ENCODE measurements around the gene NAALADL1.
"Not testable (repeated sequence)": the region's sequence is repeated elsewhere in the genome, so short reads cannot be mapped to it uniquely, and the experiment has no call there.

Gene NAALADL1

GRCh38 chr11:65026810-65027209 lies 31.5 kb downstream of the NAALADL1 start:
- Histone ChIP-seq H3K27me3 (ENCODE audit: low read depth) (no peaks in the 10 kb centered on the region), H3K4me1 (peaks cover 7% of the 10 kb centered on the region), H3K36me3 (replicated peaks) (no peaks in the 10 kb centered on the region; the same call in 1 of the 2 replicates), H3K4me3 (peak overlapping the region; percentile 38), H3K9me3 (no peaks in the 10 kb centered on the region)
- no peak for DNase-seq (ENCODE audit: low spot score in 2 of 2)
- in situ Hi-C loops (cut with MboI; ENCODE audit: low sequenced_read_pairs), result no loop called here

- H3K4me1 ChIP-seq; H3K27me3 ChIP-seq (ENCODE audit: low read depth); in situ Hi-C loops (cut with MboI; ENCODE audit: low sequenced_read_pairs); H3K36me3 ChIP-seq (replicated peaks); DNase-seq (ENCODE audit: low spot score in 2 of 2); H3K9me3 ChIP-seq; H3K4me3 ChIP-seq: not testable (repeated sequence)
These were observed 34.9 kb downstream of the NAALADL1 start for GRCh38 chr11:65023502-65023901.

- in situ Hi-C loops (cut with MboI; ENCODE audit: low sequenced_read_pairs), result no loop called here
- no peak for DNase-seq (ENCODE audit: low spot score in 2 of 2)
- Histone ChIP-seq H3K4me1 (no peaks in the 10 kb centered on the region), H3K36me3 (replicated peaks) (peaks cover 17% of the 10 kb centered on the region), H3K4me3 (no peak overlapping the region), H3K27me3 (ENCODE audit: low read depth) (no peaks in the 10 kb centered on the region), H3K9me3 (no peaks in the 10 kb centered on the region)
These were observed 36.8 kb downstream of the NAALADL1 start for GRCh38 chr11:65021509-65021908.

DNA sequence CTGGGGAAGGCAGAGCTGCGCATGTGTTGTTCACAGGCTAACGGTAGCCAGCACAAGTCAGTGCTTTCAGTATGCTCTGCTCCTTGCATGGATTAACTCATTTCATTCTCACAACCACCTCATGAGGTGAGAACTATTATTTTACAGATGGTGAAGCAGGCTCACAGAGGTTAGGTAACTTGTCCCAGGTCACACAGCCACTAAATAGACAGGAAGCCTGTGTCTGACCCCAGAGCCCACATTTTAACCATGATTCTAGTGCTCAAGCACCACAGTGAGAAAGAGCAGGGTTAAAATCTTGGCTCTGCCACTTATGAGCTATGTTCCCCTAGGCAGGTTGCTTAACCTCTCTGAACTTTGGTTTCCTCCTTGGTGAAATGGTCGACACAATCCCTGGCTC lies 37.4 kb downstream of the NAALADL1 start:
- Histone ChIP-seq H3K9me3 (no peaks in the 10 kb centered on the region), H3K36me3 (replicated peaks) (peaks cover 17% of the 10 kb centered on the region), H3K4me1 (no peaks in the 10 kb centered on the region), H3K4me3 (no peak overlapping the region), H3K27me3 (ENCODE audit: low read depth) (no peaks in the 10 kb centered on the region)
- in situ Hi-C loops (cut with MboI; ENCODE audit: low sequenced_read_pairs), result no loop called here
- DNase-seq (ENCODE audit: low spot score in 2 of 2), result no peak

DNA sequence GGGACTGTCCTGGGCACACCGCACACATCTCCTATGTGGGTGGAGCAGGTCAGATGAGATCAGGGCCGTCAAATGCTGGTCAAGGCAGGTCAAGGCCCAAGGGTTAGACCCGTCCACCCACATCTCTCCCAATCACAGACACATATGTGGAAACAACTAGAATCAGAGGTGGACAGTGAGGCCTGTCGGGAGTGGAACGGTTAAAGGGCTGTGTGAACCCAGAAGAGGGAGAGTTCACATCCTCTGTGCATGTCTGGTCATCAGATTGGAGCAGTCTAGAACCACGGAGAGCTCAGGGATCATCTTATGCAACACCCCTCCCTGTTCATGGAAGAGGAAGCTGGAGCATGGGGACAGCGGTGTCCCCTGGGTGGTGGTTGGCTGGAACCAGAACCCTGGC lies 38.5 kb downstream of the NAALADL1 start:
- no peak for DNase-seq (ENCODE audit: low spot score in 2 of 2)
- in situ Hi-C loops (cut with MboI; ENCODE audit: low sequenced_read_pairs), result no loop called here

DNA sequence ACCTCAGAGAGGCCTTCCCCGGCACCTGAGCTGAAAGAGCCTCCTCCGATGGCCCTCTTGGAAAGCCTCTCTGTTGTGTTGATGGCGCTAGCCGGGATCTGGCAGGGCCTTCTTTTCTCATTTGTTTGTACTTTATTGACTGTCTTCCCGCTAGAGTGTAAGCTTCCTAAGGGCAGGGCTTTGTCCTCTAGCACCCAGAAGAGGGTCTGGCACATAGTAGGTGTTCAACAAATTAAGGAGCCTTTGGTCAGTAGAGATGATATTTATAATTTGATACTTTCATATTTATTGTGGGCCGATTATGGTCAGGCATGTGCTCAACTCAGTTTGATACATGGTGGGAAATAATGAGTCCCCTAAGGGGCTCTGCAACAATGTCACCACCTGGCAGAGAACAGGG lies 40.4 kb downstream of the NAALADL1 start:
- Histone ChIP-seq H3K9me3 (no peaks in the 10 kb centered on the region; the same call in 1 of the 2 replicates), H3K4me1 (peaks cover 10% of the 10 kb centered on the region), H3K27me3 (ENCODE audit: low read depth) (no peaks in the 10 kb centered on the region), H3K36me3 (replicated peaks) (peaks cover 20% of the 10 kb centered on the region), H3K4me3 (no peak overlapping the region)
- in situ Hi-C loops (cut with MboI; ENCODE audit: low sequenced_read_pairs), result no loop called here
- no peak for DNase-seq (ENCODE audit: low spot score in 2 of 2)

More for the DNA sequence above, 38.5 kb downstream of the NAALADL1 start:
- no peaks in the 10 kb centered on the region for H3K27me3 ChIP-seq (ENCODE audit: low read depth)
- H3K4me1 ChIP-seq, result peaks cover 6% of the 10 kb centered on the region; the same call in 1 of the 2 replicates
- H3K9me3 ChIP-seq, result no peaks in the 10 kb centered on the region
- no peak overlapping the region for H3K4me3 ChIP-seq
- peaks cover 17% of the 10 kb centered on the region for H3K36me3 ChIP-seq (replicated peaks)

DNA sequence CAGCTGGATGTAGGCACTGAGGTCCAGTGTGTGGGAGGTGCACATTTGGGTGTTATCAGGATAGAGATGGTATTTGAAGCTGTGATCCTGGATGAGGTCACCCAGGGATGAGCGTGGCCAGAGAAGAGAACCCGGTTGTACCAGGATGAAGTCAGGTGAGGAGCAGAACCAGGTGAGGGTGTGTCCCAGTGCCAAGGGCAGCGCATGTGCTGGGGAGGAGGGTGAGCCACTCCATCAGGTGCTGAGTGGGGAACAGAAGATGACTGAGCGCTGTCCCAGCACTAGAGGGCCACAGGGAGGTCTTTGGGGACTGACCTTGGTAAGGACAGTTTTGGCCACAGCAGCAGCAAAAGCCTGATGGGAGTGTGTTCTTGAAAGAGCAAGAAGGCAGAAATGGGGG lies 41.6 kb downstream of the NAALADL1 start:
- Histone ChIP-seq H3K4me3 (no peak overlapping the region), H3K36me3 (replicated peaks) (peaks cover 20% of the 10 kb centered on the region), H3K9me3 (no peaks in the 10 kb centered on the region; the same call in 1 of the 2 replicates), H3K27me3 (ENCODE audit: low read depth) (no peaks in the 10 kb centered on the region), H3K4me1 (peaks cover 10% of the 10 kb centered on the region)
- DNase-seq (ENCODE audit: low spot score in 2 of 2), result no peak
- in situ Hi-C loops (cut with MboI; ENCODE audit: low sequenced_read_pairs), result no loop called here

DNA sequence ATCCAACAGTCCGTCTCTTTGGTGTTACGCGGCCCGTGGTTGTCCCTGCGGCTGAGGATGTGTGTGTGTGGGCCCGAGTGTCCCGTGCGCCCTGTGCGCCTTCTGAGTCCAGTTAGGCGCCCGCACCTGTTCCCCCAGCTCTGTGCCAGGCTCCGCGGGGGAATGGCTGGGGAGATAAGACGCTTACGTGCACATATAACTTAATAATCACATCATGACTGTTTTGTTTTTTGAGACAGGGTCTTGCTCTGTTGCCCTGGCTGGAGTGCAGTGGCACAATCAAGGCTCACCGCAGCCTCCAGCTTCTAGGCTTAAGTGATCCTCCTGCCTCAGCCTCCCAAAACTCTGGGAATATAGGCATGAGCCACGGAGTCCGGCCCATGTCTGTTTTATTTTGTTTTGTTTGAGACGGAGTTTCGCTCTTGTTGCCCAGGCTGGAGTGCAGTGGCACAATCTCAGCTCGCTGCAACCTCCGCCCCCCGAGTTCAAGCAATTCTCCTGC lies 43.6 kb downstream of the NAALADL1 start:
- Histone ChIP-seq H3K36me3 (replicated peaks) (peaks cover 16% of the 10 kb centered on the region), H3K27me3 (ENCODE audit: low read depth) (no peaks in the 10 kb centered on the region), H3K4me1 (peaks cover 10% of the 10 kb centered on the region), H3K9me3 (no peaks in the 10 kb centered on the region; the same call in 1 of the 2 replicates), H3K4me3 (peak overlapping the region; percentile 64)
- no peak for DNase-seq (ENCODE audit: low spot score in 2 of 2)
- in situ Hi-C loops (cut with MboI; ENCODE audit: low sequenced_read_pairs), result no loop called here

DNA sequence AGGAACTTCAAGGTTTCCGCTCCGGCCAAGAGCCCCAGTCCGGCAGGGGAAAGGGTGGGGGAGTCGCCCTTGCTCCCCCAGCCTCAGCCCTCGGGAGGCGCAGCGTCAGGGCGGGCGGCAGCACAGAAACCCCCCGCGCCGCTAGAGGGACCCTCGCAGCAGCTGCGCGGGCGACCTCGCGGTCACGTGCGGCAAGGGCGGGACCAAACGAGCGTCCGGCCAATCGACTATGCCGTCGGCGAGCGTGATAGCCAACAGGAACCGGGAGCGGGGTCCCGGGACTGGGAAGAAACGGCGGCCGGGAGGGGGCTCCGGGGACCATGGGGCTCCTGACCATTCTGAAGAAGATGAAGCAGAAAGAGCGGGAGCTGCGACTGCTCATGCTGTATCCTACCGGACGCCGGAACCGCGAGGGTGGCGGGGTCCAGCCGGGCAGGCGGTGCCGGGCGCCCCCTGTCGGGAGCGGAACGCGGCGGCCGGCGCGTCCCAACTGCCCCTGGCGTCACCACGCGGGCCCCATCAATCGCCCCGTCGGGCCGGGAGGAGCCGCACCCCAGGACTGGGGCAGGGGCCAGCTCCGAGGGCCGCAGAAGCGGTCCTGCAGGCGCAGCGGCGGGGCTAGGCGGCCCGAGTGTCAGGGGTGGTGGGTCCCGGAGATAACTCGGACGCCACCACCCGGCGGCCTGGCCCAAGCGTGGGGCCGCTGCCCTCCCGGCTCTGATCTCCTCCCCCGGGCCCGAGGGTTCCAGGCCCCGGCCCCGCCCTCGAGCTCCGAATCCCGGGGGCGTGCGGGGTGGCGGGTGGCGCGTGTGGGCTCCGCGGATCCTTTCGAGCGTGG lies 44.2 kb downstream of the NAALADL1 start, which contains the start of gene ARL2:
TSS of gene ARL2 (plus strand) at position 273 of the 838 bp plus-strand sequence. CDS start at position 321, 48 bp downstream.
- H3K4me1 ChIP-seq, result peaks cover 10% of the 10 kb centered on the region
- in situ Hi-C loops (cut with MboI; ENCODE audit: low sequenced_read_pairs), result no loop called here
- peak; percentile 94 to 95 for DNase-seq (ENCODE audit: low spot score in 2 of 2)

GRCh38 chr11:65013130-65013887 lies 45.0 kb downstream of the NAALADL1 start:
- Histone ChIP-seq H3K36me3 (replicated peaks) (peaks cover 11% of the 10 kb centered on the region), H3K4me3 (peak overlapping the region; percentile 64), H3K27me3 (ENCODE audit: low read depth) (no peaks in the 10 kb centered on the region), H3K4me1 (peaks cover 10% of the 10 kb centered on the region), H3K9me3 (no peaks in the 10 kb centered on the region; the same call in 1 of the 2 replicates)
- DNase-seq (ENCODE audit: low spot score in 2 of 2), result peak; percentile 78 to 93
- in situ Hi-C loops (cut with MboI; ENCODE audit: low sequenced_read_pairs), result no loop called here

More for the DNA sequence above, 44.2 kb downstream of the NAALADL1 start, which contains the start of gene ARL2:
- Histone ChIP-seq H3K27me3 (ENCODE audit: low read depth) (no peaks in the 10 kb centered on the region), H3K36me3 (replicated peaks) (peaks cover 16% of the 10 kb centered on the region), H3K4me3 (peak within 1 kb of the TSS; percentile 64), H3K9me3 (no peaks in the 10 kb centered on the region; the same call in 1 of the 2 replicates)

DNA sequence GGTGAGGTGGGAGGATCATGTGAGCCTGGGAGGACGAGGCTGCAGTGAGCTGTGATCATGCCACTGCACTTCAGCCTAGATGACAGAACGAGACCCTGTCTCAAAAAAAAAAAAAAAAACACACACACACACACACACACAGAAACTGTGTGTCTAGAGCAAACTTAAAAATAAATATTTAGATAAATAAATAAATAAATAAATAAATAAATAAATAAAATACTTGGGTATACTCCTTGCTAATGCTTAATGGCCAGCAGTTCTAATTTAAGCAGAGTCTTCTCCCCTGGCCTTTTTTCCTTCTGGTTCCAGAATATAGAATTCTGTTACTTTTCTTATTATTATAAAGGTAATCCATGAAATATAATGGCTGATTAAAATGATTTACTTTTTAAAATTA lies 49.5 kb downstream of the NAALADL1 start:
- H3K36me3 ChIP-seq (replicated peaks), result no peaks in the 10 kb centered on the region
- peaks cover 3% of the 10 kb centered on the region; the same call in 1 of the 2 replicates for H3K4me1 ChIP-seq
- in situ Hi-C loops (cut with MboI; ENCODE audit: low sequenced_read_pairs), result no loop called here
- no peaks in the 10 kb centered on the region for H3K27me3 ChIP-seq (ENCODE audit: low read depth)
- no peak for DNase-seq (ENCODE audit: low spot score in 2 of 2)
- no peak overlapping the region for H3K4me3 ChIP-seq
- H3K9me3 ChIP-seq, result no peaks in the 10 kb centered on the region; the same call in 1 of the 2 replicates

DNA sequence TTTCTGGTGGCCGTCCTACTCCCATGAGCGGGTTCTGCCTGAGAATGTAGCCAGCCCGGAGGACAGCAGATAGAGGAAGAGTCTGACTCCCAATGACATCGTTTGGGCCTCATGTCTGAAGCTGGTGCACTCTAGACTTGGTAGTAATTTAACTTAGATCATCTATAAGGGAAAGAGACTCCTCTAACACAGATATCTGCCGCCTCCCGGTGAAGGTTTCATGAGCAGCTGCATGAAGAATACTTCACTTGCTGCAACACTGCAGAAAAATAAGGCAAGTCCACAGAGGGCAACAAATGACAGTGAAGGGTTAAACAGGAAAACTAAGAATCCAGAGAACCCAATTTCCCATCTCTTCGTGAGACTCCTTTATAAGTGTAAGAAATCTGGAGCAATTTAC lies 50.3 kb downstream of the NAALADL1 start:
- Histone ChIP-seq H3K36me3 (replicated peaks) (no peaks in the 10 kb centered on the region), H3K9me3 (no peaks in the 10 kb centered on the region; the same call in 1 of the 2 replicates), H3K4me1 (no peaks in the 10 kb centered on the region), H3K27me3 (ENCODE audit: low read depth) (no peaks in the 10 kb centered on the region), H3K4me3 (no peak overlapping the region)
- in situ Hi-C loops (cut with MboI; ENCODE audit: low sequenced_read_pairs), result no loop called here
- DNase-seq (ENCODE audit: low spot score in 2 of 2), result no peak

DNA sequence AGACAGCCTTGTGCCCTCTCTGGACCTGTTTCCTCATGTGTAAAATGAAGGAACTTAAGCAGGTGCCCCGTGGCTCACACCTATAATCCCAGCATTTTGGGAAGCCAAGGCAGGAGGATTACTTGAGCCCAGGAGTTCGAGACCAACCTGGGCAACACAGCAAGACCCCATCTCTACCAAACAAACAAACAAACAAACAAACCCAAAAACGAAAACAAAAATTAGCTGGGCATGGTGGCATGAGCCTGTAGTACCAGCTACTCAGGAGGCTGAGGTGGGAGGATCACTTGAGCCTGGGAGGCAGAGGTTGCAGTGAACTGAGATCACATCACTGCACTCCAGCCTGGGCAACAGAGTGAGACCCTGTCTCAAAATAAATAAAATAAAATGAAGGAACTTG lies 54.4 kb downstream of the NAALADL1 start:
- H3K9me3 ChIP-seq; in situ Hi-C loops (cut with MboI; ENCODE audit: low sequenced_read_pairs); H3K4me3 ChIP-seq; DNase-seq (ENCODE audit: low spot score in 2 of 2); H3K4me1 ChIP-seq; H3K27me3 ChIP-seq (ENCODE audit: low read depth); H3K36me3 ChIP-seq (replicated peaks): not testable (repeated sequence)
